Measurements from ENCODE around the gene SLC6A15.

DNA sequence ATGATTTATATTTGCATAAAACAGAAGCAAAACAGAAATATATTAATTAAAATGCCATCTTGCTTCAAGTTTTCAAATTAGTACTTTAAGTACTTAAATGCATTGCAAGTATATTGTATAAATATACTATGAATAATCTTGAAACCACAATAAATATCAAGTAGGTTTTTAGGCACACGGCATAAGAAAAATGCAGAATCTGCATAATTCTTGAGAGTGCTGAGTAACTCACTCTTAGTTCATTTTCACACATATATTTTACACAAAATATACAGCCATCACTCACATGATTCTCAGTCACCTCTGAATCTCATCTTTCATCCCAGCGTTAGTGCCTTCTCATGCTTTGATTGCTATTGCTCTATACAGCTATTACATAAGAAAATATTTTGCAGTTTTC lies 51.9 kb downstream of the SLC6A15 start:
- TF ChIP-seq, protein P1, sequence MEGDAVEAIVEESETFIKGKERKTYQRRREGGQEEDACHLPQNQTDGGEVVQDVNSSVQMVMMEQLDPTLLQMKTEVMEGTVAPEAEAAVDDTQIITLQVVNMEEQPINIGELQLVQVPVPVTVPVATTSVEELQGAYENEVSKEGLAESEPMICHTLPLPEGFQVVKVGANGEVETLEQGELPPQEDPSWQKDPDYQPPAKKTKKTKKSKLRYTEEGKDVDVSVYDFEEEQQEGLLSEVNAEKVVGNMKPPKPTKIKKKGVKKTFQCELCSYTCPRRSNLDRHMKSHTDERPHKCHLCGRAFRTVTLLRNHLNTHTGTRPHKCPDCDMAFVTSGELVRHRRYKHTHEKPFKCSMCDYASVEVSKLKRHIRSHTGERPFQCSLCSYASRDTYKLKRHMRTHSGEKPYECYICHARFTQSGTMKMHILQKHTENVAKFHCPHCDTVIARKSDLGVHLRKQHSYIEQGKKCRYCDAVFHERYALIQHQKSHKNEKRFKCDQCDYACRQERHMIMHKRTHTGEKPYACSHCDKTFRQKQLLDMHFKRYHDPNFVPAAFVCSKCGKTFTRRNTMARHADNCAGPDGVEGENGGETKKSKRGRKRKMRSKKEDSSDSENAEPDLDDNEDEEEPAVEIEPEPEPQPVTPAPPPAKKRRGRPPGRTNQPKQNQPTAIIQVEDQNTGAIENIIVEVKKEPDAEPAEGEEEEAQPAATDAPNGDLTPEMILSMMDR (IDR thresholded peaks at IDR 0.05): no peak
- no peak for TF ChIP-seq POLR2AphosphoS5 (IDR thresholded peaks at IDR 0.05)
- TF ChIP-seq POLR2A (IDR thresholded peaks at IDR 0.05): no peak
- TF ChIP-seq EP300 (IDR thresholded peaks at IDR 0.05): no peak
